HUES48 (cell line): ENCODE data around the gene MYCBP2.

Source experiments
- H3K27ac ChIP-seq: one replicate; pipeline ENCODE4 v1.7.0; 2013; ENCODE audit warnings: low read depth, low read length, inconsistent platforms
- H3K27me3 ChIP-seq: 2 replicates; pipeline ENCODE4 v1.6.1; 2013; ENCODE audit warnings: mild to moderate bottlenecking, low read length; ENCODE audit not compliant: control insufficient read depth, insufficient read depth
- H3K36me3 ChIP-seq: 2 replicates; pipeline ENCODE4 v1.6.1; 2013; ENCODE audit warnings: low read length; ENCODE audit not compliant: control insufficient read depth, insufficient read depth
- H3K4me1 ChIP-seq: 2 replicates; pipeline ENCODE4 v1.6.1; 2013; ENCODE audit warnings: mild to moderate bottlenecking, low read length; ENCODE audit not compliant: control insufficient read depth, insufficient read depth
- H3K4me3 ChIP-seq: 2 replicates; pipeline ENCODE4 v1.5.1; 2013; ENCODE audit warnings: mild to moderate bottlenecking, low read depth, low read length
- H3K9ac ChIP-seq: 2 replicates; pipeline ENCODE4 v1.6.1; 2013; ENCODE audit warnings: mild to moderate bottlenecking, low read depth, low read length, moderate library complexity
- H3K9me3 ChIP-seq: 2 replicates; pipeline ENCODE4 v1.6.1; 2013; ENCODE audit warnings: low read length; ENCODE audit not compliant: control insufficient read depth, insufficient read depth

MYCBP2 gene, protein sequence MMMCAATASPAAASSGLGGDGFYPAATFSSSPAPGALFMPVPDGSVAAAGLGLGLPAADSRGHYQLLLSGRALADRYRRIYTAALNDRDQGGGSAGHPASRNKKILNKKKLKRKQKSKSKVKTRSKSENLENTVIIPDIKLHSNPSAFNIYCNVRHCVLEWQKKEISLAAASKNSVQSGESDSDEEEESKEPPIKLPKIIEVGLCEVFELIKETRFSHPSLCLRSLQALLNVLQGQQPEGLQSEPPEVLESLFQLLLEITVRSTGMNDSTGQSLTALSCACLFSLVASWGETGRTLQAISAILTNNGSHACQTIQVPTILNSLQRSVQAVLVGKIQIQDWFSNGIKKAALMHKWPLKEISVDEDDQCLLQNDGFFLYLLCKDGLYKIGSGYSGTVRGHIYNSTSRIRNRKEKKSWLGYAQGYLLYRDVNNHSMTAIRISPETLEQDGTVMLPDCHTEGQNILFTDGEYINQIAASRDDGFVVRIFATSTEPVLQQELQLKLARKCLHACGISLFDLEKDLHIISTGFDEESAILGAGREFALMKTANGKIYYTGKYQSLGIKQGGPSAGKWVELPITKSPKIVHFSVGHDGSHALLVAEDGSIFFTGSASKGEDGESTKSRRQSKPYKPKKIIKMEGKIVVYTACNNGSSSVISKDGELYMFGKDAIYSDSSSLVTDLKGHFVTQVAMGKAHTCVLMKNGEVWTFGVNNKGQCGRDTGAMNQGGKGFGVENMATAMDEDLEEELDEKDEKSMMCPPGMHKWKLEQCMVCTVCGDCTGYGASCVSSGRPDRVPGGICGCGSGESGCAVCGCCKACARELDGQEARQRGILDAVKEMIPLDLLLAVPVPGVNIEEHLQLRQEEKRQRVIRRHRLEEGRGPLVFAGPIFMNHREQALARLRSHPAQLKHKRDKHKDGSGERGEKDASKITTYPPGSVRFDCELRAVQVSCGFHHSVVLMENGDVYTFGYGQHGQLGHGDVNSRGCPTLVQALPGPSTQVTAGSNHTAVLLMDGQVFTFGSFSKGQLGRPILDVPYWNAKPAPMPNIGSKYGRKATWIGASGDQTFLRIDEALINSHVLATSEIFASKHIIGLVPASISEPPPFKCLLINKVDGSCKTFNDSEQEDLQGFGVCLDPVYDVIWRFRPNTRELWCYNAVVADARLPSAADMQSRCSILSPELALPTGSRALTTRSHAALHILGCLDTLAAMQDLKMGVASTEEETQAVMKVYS (N-terminal part only)

DNA sequence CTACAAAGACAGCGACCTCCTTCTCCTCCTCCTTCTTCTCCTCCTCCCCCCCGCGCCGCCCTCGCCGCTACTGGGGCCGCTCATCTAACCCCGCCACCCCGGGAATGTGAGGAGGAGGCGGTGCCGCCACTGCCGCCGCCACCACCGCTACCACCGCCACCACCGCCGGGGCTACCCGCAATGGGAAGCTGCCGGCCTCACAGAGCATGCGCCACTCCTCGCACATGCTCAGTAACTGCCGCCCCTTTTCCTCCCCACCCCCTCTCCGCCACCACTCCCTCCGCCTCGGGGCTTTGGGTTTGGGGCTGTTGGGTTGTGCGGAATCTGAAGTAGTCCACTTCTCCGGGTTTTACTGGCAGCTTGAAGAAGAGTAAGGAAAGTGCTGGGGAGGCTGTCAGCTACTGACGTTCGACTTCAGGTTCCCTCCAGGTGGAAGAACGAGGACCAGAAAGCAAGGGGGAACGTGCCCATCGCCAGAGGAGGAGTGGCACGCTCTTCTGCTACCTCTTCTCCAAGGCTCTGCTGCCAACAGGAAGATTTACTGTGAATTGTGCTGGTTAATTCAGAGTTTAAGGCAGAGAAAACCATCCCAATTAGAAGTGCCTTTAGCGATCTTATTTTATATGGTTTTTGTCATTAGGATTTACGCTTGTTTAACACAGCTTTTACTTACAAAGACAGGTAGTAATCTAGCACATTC lies at the start of gene MYCBP2:
Gene MYCBP2, minus strand, starts transcription at position 190 of the 700 bp plus-strand sequence. CDS start 319 bp downstream, outside the sequence.
- no peaks in the 10 kb centered on the region for H3K9me3 ChIP-seq
- H3K36me3 ChIP-seq = no peaks in the 10 kb centered on the region
- H3K9ac ChIP-seq = no peak within 1 kb of the TSS
- peak within 1 kb of the TSS; percentile 67 for H3K4me3 ChIP-seq
- peak within 1 kb of the TSS; percentile 63 for H3K27ac ChIP-seq
- H3K4me1 ChIP-seq = peaks cover 28% of the 10 kb centered on the region
- H3K27me3 ChIP-seq = peaks cover 16% of the 10 kb centered on the region

- H3K4me3 ChIP-seq = no peak overlapping the region
- H3K9me3 ChIP-seq = no peaks in the 10 kb centered on the region
- H3K9ac ChIP-seq = no peak overlapping the region
- H3K27ac ChIP-seq = no peak overlapping the region
- no peaks in the 10 kb centered on the region for H3K27me3 ChIP-seq
- H3K4me1 ChIP-seq = peaks cover 22% of the 10 kb centered on the region
- no peaks in the 10 kb centered on the region for H3K36me3 ChIP-seq
Observed at GRCh38 chr13:77375560-77376108, 48.7 kb upstream of the MYCBP2 start.

- Histone ChIP-seq H3K4me1 (peaks cover 22% of the 10 kb centered on the region), H3K9me3 (no peaks in the 10 kb centered on the region), H3K4me3 (peak overlapping the region; percentile 14; the same call in 1 of the 2 replicates), H3K36me3 (no peaks in the 10 kb centered on the region), H3K27ac (no peak overlapping the region), H3K9ac (no peak overlapping the region), H3K27me3 (no peaks in the 10 kb centered on the region)
Observed at GRCh38 chr13:77374786-77375185, 47.9 kb upstream of the MYCBP2 start.

GRCh38 chr13:77374339-77374738 lies 47.4 kb upstream of the MYCBP2 start:
- Histone ChIP-seq H3K27me3 (no peaks in the 10 kb centered on the region), H3K4me3 (peak overlapping the region; percentile 14; the same call in 1 of the 2 replicates), H3K27ac (no peak overlapping the region), H3K9ac (no peak overlapping the region), H3K4me1 (peaks cover 22% of the 10 kb centered on the region), H3K9me3 (no peaks in the 10 kb centered on the region), H3K36me3 (no peaks in the 10 kb centered on the region)

DNA sequence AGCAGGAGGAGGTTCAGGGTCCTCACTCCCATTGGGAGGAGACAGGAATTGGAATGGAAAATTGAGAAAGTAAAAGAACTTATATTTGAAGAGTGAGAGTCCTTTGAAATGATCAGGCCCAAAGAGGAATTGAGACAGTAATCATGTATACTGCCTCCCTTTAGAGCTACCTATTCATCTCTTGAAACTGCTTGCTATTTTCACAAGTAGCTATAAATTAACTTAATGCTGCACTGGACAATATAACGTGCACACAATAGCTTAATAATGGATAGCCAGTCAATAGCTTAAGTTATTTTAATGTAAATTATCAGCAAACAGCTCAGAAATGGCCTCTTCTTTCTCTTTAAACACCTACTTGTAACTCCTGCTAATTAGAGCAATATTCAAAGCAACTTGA lies 46.6 kb upstream of the MYCBP2 start:
- no peak overlapping the region for H3K27ac ChIP-seq
- H3K27me3 ChIP-seq = no peaks in the 10 kb centered on the region
- H3K36me3 ChIP-seq = no peaks in the 10 kb centered on the region
- no peak overlapping the region for H3K9ac ChIP-seq
- H3K9me3 ChIP-seq = no peaks in the 10 kb centered on the region
- H3K4me3 ChIP-seq = no peak overlapping the region
- peaks cover 24% of the 10 kb centered on the region for H3K4me1 ChIP-seq

- no peaks in the 10 kb centered on the region for H3K9me3 ChIP-seq
- no peak overlapping the region for H3K27ac ChIP-seq
- H3K36me3 ChIP-seq = no peaks in the 10 kb centered on the region
- H3K27me3 ChIP-seq = no peaks in the 10 kb centered on the region
- H3K4me1 ChIP-seq = peaks cover 24% of the 10 kb centered on the region
- H3K4me3 ChIP-seq = no peak overlapping the region
- no peak overlapping the region for H3K9ac ChIP-seq
Observed at GRCh38 chr13:77372275-77372674, 45.4 kb upstream of the MYCBP2 start.

DNA sequence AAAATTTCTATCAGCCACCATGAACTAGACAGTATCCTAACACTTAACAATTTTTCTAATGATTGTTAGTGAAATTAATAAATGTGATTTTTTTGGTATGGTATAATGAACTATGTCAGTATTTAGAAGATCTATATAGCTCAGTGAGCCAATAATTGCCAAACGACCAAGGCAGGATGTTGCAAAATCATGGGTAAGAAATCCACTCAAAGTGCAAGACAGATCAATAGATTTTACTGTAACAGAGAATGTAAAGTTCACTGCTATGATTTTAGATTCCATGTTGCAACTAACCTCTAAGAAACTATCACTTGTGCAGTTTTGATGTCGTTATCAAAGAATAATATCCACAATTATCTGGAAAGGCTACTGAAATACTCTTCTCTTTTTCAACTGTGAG lies 44.0 kb upstream of the MYCBP2 start:
- H3K9me3 ChIP-seq = no peaks in the 10 kb centered on the region
- H3K4me3 ChIP-seq = no peak overlapping the region
- H3K36me3 ChIP-seq = no peaks in the 10 kb centered on the region
- no peak overlapping the region for H3K9ac ChIP-seq
- H3K4me1 ChIP-seq = peaks cover 24% of the 10 kb centered on the region
- no peaks in the 10 kb centered on the region for H3K27me3 ChIP-seq
- no peak overlapping the region for H3K27ac ChIP-seq

DNA sequence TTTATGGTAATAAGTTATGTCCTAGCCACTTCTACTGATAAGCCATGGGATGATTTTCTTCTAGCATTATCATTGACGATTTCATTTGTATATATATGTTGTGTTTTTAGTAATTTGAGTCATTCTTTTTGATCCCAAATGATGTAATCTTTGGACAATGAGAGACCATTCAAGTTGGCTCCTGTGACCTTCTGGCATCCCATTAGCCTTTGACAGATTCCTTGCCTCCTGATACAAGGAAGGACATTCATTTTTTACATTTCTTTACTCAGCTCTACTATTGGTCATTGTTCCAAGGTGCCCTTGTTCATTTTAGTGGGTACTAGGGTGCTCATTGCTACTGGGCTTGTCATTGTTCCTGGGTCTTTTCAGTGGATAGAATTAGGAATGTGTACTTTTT lies 35.3 kb upstream of the MYCBP2 start:
- no peak overlapping the region for H3K9ac ChIP-seq
- no peaks in the 10 kb centered on the region for H3K4me1 ChIP-seq
- H3K27ac ChIP-seq = no peak overlapping the region
- H3K4me3 ChIP-seq = no peak overlapping the region
- H3K9me3 ChIP-seq = no peaks in the 10 kb centered on the region
- no peaks in the 10 kb centered on the region for H3K36me3 ChIP-seq
- H3K27me3 ChIP-seq = no peaks in the 10 kb centered on the region

GRCh38 chr13:77360032-77360685 lies 33.3 kb upstream of the MYCBP2 start:
- Histone ChIP-seq H3K27me3 (no peaks in the 10 kb centered on the region), H3K9me3 (no peaks in the 10 kb centered on the region), H3K36me3 (no peaks in the 10 kb centered on the region), H3K4me1 (no peaks in the 10 kb centered on the region), H3K9ac (no peak overlapping the region), H3K4me3 (no peak overlapping the region), H3K27ac (no peak overlapping the region)

DNA sequence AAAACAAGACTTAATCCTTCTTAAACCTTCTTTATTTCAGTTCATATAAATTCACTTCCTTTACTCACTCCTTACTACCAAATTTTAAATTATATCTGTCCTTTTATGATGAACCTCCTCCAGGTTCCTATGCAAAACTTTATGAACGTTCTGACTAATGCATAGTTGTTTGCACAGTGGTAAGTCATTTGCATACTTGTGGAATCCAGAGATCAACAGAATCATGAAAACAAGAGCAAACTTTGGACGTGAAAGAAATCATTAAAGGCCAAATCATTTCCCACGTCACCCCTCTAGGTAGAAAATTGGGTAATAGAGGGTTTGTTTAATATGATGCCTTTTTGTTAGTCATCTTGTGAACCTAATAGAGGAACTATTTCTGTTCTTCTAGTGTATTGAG lies 32.3 kb upstream of the MYCBP2 start:
- H3K36me3 ChIP-seq = no peaks in the 10 kb centered on the region
- no peaks in the 10 kb centered on the region for H3K27me3 ChIP-seq
- no peaks in the 10 kb centered on the region for H3K9me3 ChIP-seq
- no peak overlapping the region for H3K9ac ChIP-seq
- no peak overlapping the region for H3K27ac ChIP-seq
- H3K4me3 ChIP-seq = no peak overlapping the region
- no peaks in the 10 kb centered on the region for H3K4me1 ChIP-seq
